Endothelial cell of umbilical vein (primary cell): ENCODE data around the gene HDAC4. TPM values are rescaled to one million over a fixed set of nuclear protein-coding genes. Genes with fewer than 3 reads are reported as not detected.

Source experiments
- BruUV-seq: library from RNA; stranded (reverse); fragments of 400-500 nt; replicated peaks from 2 replicates; lab custom pipeline; 2021; lab: Mats Ljungman, UMichigan
- CTCF ChIA-PET: fragments of 300-600, 350-600 bp; sonication (Branson Sonifier 250); formaldehyde crosslinking; loops from one replicate; lab custom pipeline; 2021; ENCODE audit warnings: antibody characterized with exemption, inconsistent platforms; lab: Charles Lee
- POLR2A ChIA-PET: fragments of 300-600, 350-600 bp; sonication (Branson Sonifier 250); formaldehyde crosslinking; loops from one replicate; lab custom pipeline; 2021; ENCODE audit warnings: antibody characterized with exemption, inconsistent platforms; lab: Charles Lee
- DNase-seq: peaks from one replicate; pipeline ENCODE4 v3.0.0-alpha.2; 2011; ENCODE audit warnings: low read depth, low spot score
- FAIRE-seq: peaks from 2 replicates; lab custom pipeline; 2011; peaks lifted over from hg19 to GRCh38; lab: Jason Lieb, UNC
- H2AFZ ChIP-seq: 2 replicates; pipeline ENCODE4 v1.6.0; 2012; ENCODE audit warnings: low read depth, low read length, control low read depth, inconsistent platforms
- H3K27ac ChIP-seq: 2 replicates; pipeline ENCODE4 v1.5.1; 2011; ENCODE audit warnings: low read depth, mild to moderate bottlenecking, control low read depth, low read length, moderate library complexity; ENCODE audit not compliant: insufficient read depth
- H3K27me3 ChIP-seq, 2 experiments: 2 replicates each; pipeline versions ENCODE4 v1.6.0 to v1.6.1; 2011; ENCODE audit warnings: low read length in 2 of 2, mixed read lengths in 1 of 2; ENCODE audit not compliant: control insufficient read depth in 2 of 2, insufficient read depth in 2 of 2
- H3K36me3 ChIP-seq, 2 experiments: 2 replicates in 1 of 2; 3 replicates in 1 of 2; pipeline ENCODE4 v1.5.1; 2011; ENCODE audit warnings: low read length in 2 of 2, mild to moderate bottlenecking in 1 of 2, moderate library complexity in 1 of 2; ENCODE audit not compliant: control insufficient read depth in 2 of 2, insufficient read depth in 2 of 2; ENCODE audit errors: extremely low read depth in 1 of 2
- H3K4me1 ChIP-seq: 3 replicates; pipeline ENCODE4 v1.5.1; 2011; ENCODE audit warnings: mild to moderate bottlenecking, low read length; ENCODE audit not compliant: control insufficient read depth, insufficient read depth; ENCODE audit errors: extremely low read depth
- H3K4me2 ChIP-seq: 2 replicates; pipeline ENCODE4 v1.6.1; 2011; ENCODE audit warnings: low read length, control low read depth, mixed read lengths; ENCODE audit not compliant: insufficient read depth
- H3K4me3 ChIP-seq, 3 experiments: fragments of 200-600 bp in 1 of 3; sonication (generic), shearing (Covaris generic) in 1 of 3; replicated peaks in 1 of 3; 2 replicates each; pipeline ENCODE4 v1.5.1; 2011 to 2016; ENCODE audit warnings: control low read depth in 3 of 3, low read length in 3 of 3, mild to moderate bottlenecking in 2 of 3, inconsistent platforms in 1 of 3, low read depth in 1 of 3, moderate library complexity in 1 of 3; ENCODE audit not compliant: insufficient read depth in 1 of 3
- H3K79me2 ChIP-seq: 2 replicates; pipeline ENCODE4 v1.6.0; 2012; ENCODE audit warnings: low read length, inconsistent platforms; ENCODE audit not compliant: control insufficient read depth, insufficient read depth
- H3K9ac ChIP-seq: replicated peaks from 2 replicates; pipeline ENCODE3; 2011; ENCODE audit warnings: low read length, control low read depth; ENCODE audit not compliant: insufficient read depth; ENCODE audit errors: extremely low read depth
- H3K9me1 ChIP-seq: replicated peaks from 3 replicates; pipeline ENCODE4 v1.6.0; 2011; ENCODE audit warnings: mild to moderate bottlenecking, low read length; ENCODE audit not compliant: control insufficient read depth, insufficient read depth; ENCODE audit errors: extremely low read depth
- H3K9me3 ChIP-seq: replicated peaks from 2 replicates; pipeline ENCODE4 v1.5.1; 2012; ENCODE audit warnings: low read length, inconsistent platforms; ENCODE audit not compliant: control insufficient read depth, insufficient read depth
- H4K20me1 ChIP-seq: replicated peaks from 2 replicates; pipeline ENCODE3; 2011; ENCODE audit warnings: mild to moderate bottlenecking, low read length; ENCODE audit not compliant: control insufficient read depth, insufficient read depth; ENCODE audit errors: extremely low read depth
- EZH2 ChIP-seq: IDR thresholded peaks from 2 replicates; pipeline ENCODE4 v1.6.1; 2012; ENCODE audit warnings: borderline replicate concordance, low read depth, mild to moderate bottlenecking, moderate library complexity, low read length, inconsistent platforms; ENCODE audit not compliant: severe bottlenecking
- FOS ChIP-seq: IDR thresholded peaks from 2 replicates; pipeline ENCODE4 v1.6.1; 2011; ENCODE audit warnings: mild to moderate bottlenecking, low read length, moderate library complexity, borderline replicate concordance; ENCODE audit not compliant: insufficient read depth
- GATA2 ChIP-seq: IDR thresholded peaks from 2 replicates; pipeline ENCODE4 v1.7.0; 2011; ENCODE audit warnings: low read depth, mild to moderate bottlenecking, moderate library complexity, mixed read lengths, low read length; ENCODE audit not compliant: insufficient read length, insufficient read depth
- MAX ChIP-seq: IDR thresholded peaks from 2 replicates; pipeline ENCODE4 v1.6.1; 2011; ENCODE audit not compliant: insufficient read depth, insufficient read length
- MYC ChIP-seq: IDR thresholded peaks from one replicate; pipeline ENCODE4 v1.6.1; 2011; ENCODE audit warnings: mild to moderate bottlenecking, low read depth, low read length
- POLR2A ChIP-seq: IDR thresholded peaks from 2 replicates; pipeline ENCODE4 v1.6.1; 2012; ENCODE audit warnings: low read depth, mild to moderate bottlenecking, control low read depth, low read length
- POLR2AphosphoS5 ChIP-seq: IDR thresholded peaks from 2 replicates; pipeline ENCODE4 v1.6.1; 2012; ENCODE audit warnings: low read depth, mild to moderate bottlenecking, control low read depth, low read length, moderate library complexity; ENCODE audit not compliant: insufficient read depth
- dilution Hi-C: fragments of 300-500 bp; cut with MboI; formaldehyde crosslinking; loops from one replicate; pipeline ENCODE4 v1.15.0; 2019; ENCODE audit warnings: low sequenced_read_pairs; ENCODE audit not compliant: extremely low pct_ligation_motif_present
- intact Hi-C: fragments of 100-400 bp; cut with micrococcal nuclease; formaldehyde crosslinking; loops from one replicate; pipeline ENCODE4 v1.10.0; 2022
- polyA plus RNA-seq, 4 experiments: library from polyadenylated mRNA; depleted of rRNA in 3 of 4; stranded (reverse) in 3 of 4; unstranded in 1 of 4; fragments of >200 nt; gene quantifications; 2 replicates each; pipeline versions ENCODE4 v1.2.1 to v1.2.3, GENCODE V29; 2011 to 2012; ENCODE audit warnings: missing spikeins in 1 of 4
- total RNA-seq: library from RNA; stranded (reverse); gene quantifications from 2 replicates; pipeline ENCODE4 v1.2.3, GENCODE V29; 2021

HDAC4 gene
- total and polyA plus RNA-seq, 2 donors (not counting 3 experiments of a cell fraction or from before 2014, with no cell fraction given), result 13.4 to 33.0 TPM

GRCh38 chr2:239329972-239330572 lies 70.7 kb downstream of the HDAC4 start:
- Histone ChIP-seq H3K36me3 (no peaks in the 10 kb centered on the region), H3K4me1 (peaks cover 12% of the 10 kb centered on the region), H3K4me3 (no peak overlapping the region), H3K79me2 (peaks cover 3% of the 10 kb centered on the region), H3K9ac (no peak overlapping the region), H4K20me1 (no peaks in the 10 kb centered on the region), H3K27ac (no peak overlapping the region), H3K9me3 (no peaks in the 10 kb centered on the region), H3K9me1 (no peaks in the 10 kb centered on the region), H3K4me2 (no peak overlapping the region), H2AFZ (no peak overlapping the region), H3K27me3 (no peaks in the 10 kb centered on the region)
- FAIRE-seq (no peak), DNase-seq (no peak)
- CTCF ChIA-PET, result no interaction called here
- dilution Hi-C loops, result no loop called here
- POLR2A ChIA-PET, result no interaction called here
- intact Hi-C loops, result loop anchor here (2.0 kb wide), 1 partner anchor 71 kb away; the partner anchor contains the start of gene HDAC4
- BruUV-seq, result no TSS peak
- TF ChIP-seq FOS, result no peak
- TF ChIP-seq EZH2, result no peak
- no peak for TF ChIP-seq POLR2AphosphoS5
- no peak for TF ChIP-seq POLR2A
- no peak for TF ChIP-seq MAX
- no peak for TF ChIP-seq GATA2
- TF ChIP-seq MYC, result no peak
